Measurements from ENCODE around the gene RPH3AL. TPM values are rescaled to one million over a fixed set of nuclear protein-coding genes. Genes with fewer than 3 reads are reported as not detected.
"Not testable (repeated sequence)": the region's sequence is repeated elsewhere in the genome, so short reads cannot be mapped to it uniquely, and the experiment has no call there.

RPH3AL gene
- total and polyA plus RNA-seq, 7 experiments from 2014 or later = 0.84 to 19.6 (median 4.3) TPM

DNA sequence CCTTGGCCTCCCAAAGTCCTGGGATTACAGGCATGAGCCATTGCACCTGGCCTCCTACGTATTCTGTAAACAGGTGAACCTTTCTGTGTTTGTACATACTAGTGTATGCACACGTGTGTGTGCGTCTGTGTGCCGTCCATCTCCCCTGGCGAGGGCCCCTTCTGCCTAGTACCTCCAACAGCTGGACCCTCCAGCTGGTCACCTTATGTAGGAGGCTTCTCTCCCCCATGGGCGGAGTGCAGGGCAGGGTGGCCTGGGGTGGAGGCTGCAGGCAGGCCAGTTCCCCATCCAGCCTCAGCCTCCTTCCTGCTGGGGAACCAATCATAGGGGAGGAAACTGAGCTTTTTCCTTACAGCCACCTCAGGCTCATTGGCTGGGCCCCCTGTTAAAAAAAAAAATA, 146.8 kb downstream of the RPH3AL start:
- DNase-seq = no peak
- no peak overlapping the region for H3K27ac Mint-ChIP-seq
- H3K4me1 Mint-ChIP-seq = no peaks in the 10 kb centered on the region
- ATAC-seq = no peak
- Histone ChIP-seq H3K4me3 (ENCODE audit: low read length) (no peak overlapping the region), H3K36me3 (ENCODE audit: control insufficient read depth in 2 of 3, insufficient read depth in 3 of 3, low read length in 3 of 3) (no peaks in the 10 kb centered on the region), H3K4me1 (ENCODE audit: control insufficient read depth in 2 of 2, insufficient read depth in 2 of 2, low read length in 2 of 2) (no peaks in the 10 kb centered on the region), H3K27me3 (ENCODE audit: control insufficient read depth in 2 of 2, insufficient read depth in 2 of 2, low read length in 2 of 2) (no peaks in the 10 kb centered on the region), H3K9me3 (ENCODE audit: control insufficient read depth in 2 of 3, low read length in 3 of 3) (no peaks in the 10 kb centered on the region), H3K27ac (ENCODE audit: low read depth, low read length) (no peak overlapping the region)
- ChIA-PET CTCF (no interaction called here), POLR2A (interaction anchor here (0.6 kb wide), 1 partner anchor 828 kb away, joined by 4 read pairs; no protein-coding TSS in a partner anchor)
- intact Hi-C loops (cut with micrococcal nuclease) = no loop called here
- peaks cover 0 to 20% (median 4%) of the 10 kb centered on the region in 11 donors for H3K9me3 Mint-ChIP-seq
- no peak overlapping the region for H3K4me3 Mint-ChIP-seq
- H3K36me3 Mint-ChIP-seq = peaks cover 0 to 7% (median 5%) of the 10 kb centered on the region in 5 donors
- H3K27me3 Mint-ChIP-seq = peaks cover 0 to 24% (median 7%) of the 10 kb centered on the region in 5 donors

DNA sequence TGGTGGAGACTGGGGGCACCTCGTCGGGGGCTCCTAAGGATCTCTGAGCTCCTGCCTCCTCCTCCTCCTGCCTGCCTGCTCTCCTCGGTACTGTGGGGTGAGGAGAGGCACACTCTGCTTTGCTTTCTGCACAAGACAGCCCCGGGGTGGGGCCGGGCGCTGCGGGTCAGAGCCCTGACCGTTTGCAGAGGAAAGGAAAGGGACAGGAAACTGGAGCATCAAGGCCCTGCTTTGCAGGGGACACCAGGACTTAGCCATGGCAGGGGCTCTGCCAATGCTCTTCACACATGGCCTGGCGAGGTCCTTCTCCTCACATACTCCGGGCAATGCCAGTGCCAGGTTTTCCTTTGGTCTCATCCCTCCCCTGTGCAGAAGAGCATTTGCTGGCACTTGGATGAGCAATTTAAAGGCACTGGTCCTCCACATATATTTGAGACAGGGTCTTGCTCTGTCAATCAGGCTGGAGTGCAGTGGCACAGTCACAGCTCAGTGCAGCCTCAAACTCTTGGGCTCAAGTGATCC, 147.4 kb downstream of the RPH3AL start:
- peaks cover 0 to 23% (median 7%) of the 10 kb centered on the region in 5 donors for H3K27me3 Mint-ChIP-seq
- ChIA-PET CTCF (no interaction called here), POLR2A (interaction anchor here (0.6 kb wide), 1 partner anchor 829 kb away, joined by 4 read pairs; no protein-coding TSS in a partner anchor)
- DNase-seq = no peak
- H3K36me3 Mint-ChIP-seq = peaks cover 0 to 6% (median 3%) of the 10 kb centered on the region in 5 donors
- H3K4me1 Mint-ChIP-seq = no peaks in the 10 kb centered on the region
- ATAC-seq = no peak
- no peak overlapping the region for H3K27ac Mint-ChIP-seq
- no peaks in the 10 kb centered on the region for H3K4me1 ChIP-seq (ENCODE audit: control insufficient read depth in 2 of 2, insufficient read depth in 2 of 2, low read length in 2 of 2)
- H3K27me3 ChIP-seq (ENCODE audit: control insufficient read depth in 2 of 2, insufficient read depth in 2 of 2, low read length in 2 of 2) = no peaks in the 10 kb centered on the region
- no peak overlapping the region for H3K4me3 Mint-ChIP-seq
- no peaks in the 10 kb centered on the region for H3K36me3 ChIP-seq (ENCODE audit: control insufficient read depth in 2 of 3, insufficient read depth in 3 of 3, low read length in 3 of 3)
- no peak overlapping the region for H3K4me3 ChIP-seq (ENCODE audit: low read length)
- H3K27ac ChIP-seq (ENCODE audit: low read depth, low read length) = no peak overlapping the region
- H3K9me3 Mint-ChIP-seq = peaks cover 0 to 15% (median 4%) of the 10 kb centered on the region in 11 donors
- intact Hi-C loops (cut with micrococcal nuclease) = no loop called here
- no peaks in the 10 kb centered on the region for H3K9me3 ChIP-seq (ENCODE audit: control insufficient read depth in 2 of 3, low read length in 3 of 3)

- no peak overlapping the region for H3K27ac ChIP-seq (ENCODE audit: low read depth, low read length)
- no peak for DNase-seq
- ATAC-seq = no peak
- H3K9me3 Mint-ChIP-seq = peaks cover 0 to 15% (median 4%) of the 10 kb centered on the region in 11 donors
- H3K27me3 Mint-ChIP-seq = peaks cover 0 to 23% (median 9%) of the 10 kb centered on the region in 5 donors
- ChIA-PET CTCF (no interaction called here), POLR2A (no interaction called here)
- no peaks in the 10 kb centered on the region for H3K4me1 Mint-ChIP-seq
- intact Hi-C loops (cut with micrococcal nuclease) = no loop called here
- no peak overlapping the region for H3K27ac Mint-ChIP-seq
- H3K4me3 Mint-ChIP-seq = no peak overlapping the region
- no peaks in the 10 kb centered on the region for H3K9me3 ChIP-seq (ENCODE audit: control insufficient read depth in 2 of 3, low read length in 3 of 3)
- no peaks in the 10 kb centered on the region for H3K36me3 ChIP-seq (ENCODE audit: control insufficient read depth in 2 of 3, insufficient read depth in 3 of 3, low read length in 3 of 3)
- no peaks in the 10 kb centered on the region for H3K4me1 ChIP-seq (ENCODE audit: control insufficient read depth in 2 of 2, insufficient read depth in 2 of 2, low read length in 2 of 2)
- peaks cover 0 to 6% (median 3%) of the 10 kb centered on the region in 5 donors for H3K36me3 Mint-ChIP-seq
- no peak overlapping the region for H3K4me3 ChIP-seq (ENCODE audit: low read length)
- H3K27me3 ChIP-seq (ENCODE audit: control insufficient read depth in 2 of 2, insufficient read depth in 2 of 2, low read length in 2 of 2) = no peaks in the 10 kb centered on the region
Measured at GRCh38 chr17:204427-205147, 148.0 kb downstream of the RPH3AL start.

GRCh38 chr17:202501-202951, 150.1 kb downstream of the RPH3AL start:
- no peak for DNase-seq
- CTCF ChIA-PET = no interaction called here
- intact Hi-C loops (cut with micrococcal nuclease) = no loop called here
- Mint-ChIP-seq H3K9me3 (peaks cover 0 to 10% (median 3%) of the 10 kb centered on the region in 11 donors), H3K27me3 (peaks cover 0 to 23% (median 11%) of the 10 kb centered on the region in 5 donors), H3K4me1 (no peaks in the 10 kb centered on the region), H3K36me3 (peaks cover 0 to 6% (median 0%) of the 10 kb centered on the region in 5 donors), H3K4me3 (no peak overlapping the region), H3K27ac (no peak overlapping the region)
- Histone ChIP-seq H3K27ac (ENCODE audit: low read depth, low read length) (no peak overlapping the region), H3K4me3 (ENCODE audit: low read length) (no peak overlapping the region), H3K9me3 (ENCODE audit: control insufficient read depth in 2 of 3, low read length in 3 of 3) (no peaks in the 10 kb centered on the region), H3K27me3 (ENCODE audit: control insufficient read depth in 2 of 2, insufficient read depth in 2 of 2, low read length in 2 of 2) (no peaks in the 10 kb centered on the region), H3K36me3 (ENCODE audit: control insufficient read depth in 2 of 3, insufficient read depth in 3 of 3, low read length in 3 of 3) (no peaks in the 10 kb centered on the region), H3K4me1 (ENCODE audit: control insufficient read depth in 2 of 2, insufficient read depth in 2 of 2, low read length in 2 of 2) (no peaks in the 10 kb centered on the region)
- POLR2A ChIA-PET = no interaction called here
- ATAC-seq = no peak

DNA sequence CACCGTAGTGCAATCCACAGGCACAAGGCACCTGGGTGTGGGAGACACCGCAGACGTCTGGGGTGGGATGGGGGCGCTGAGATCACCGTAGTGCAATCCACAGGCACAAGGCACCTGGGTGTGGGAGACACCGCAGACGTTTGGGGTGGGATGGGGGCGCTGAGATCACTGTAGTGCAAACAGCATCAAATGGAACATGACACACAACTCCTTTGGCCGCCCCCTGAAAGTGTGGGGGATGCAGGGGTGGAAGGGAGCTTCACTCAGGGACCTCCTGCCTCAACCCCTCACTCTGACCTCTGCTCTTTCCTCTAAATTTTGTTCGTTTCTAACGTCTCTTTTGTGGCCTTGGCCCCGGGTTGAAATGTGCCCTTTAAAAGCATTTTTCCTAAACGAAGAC, 150.9 kb downstream of the RPH3AL start:
- DNase-seq; POLR2A ChIA-PET; intact Hi-C loops (cut with micrococcal nuclease); H3K9me3 ChIP-seq (ENCODE audit: control insufficient read depth in 2 of 3, low read length in 3 of 3); H3K4me3 ChIP-seq (ENCODE audit: low read length); H3K36me3 Mint-ChIP-seq; H3K9me3 Mint-ChIP-seq; H3K27ac Mint-ChIP-seq; H3K4me1 ChIP-seq (ENCODE audit: control insufficient read depth in 2 of 2, insufficient read depth in 2 of 2, low read length in 2 of 2); H3K27me3 ChIP-seq (ENCODE audit: control insufficient read depth in 2 of 2, insufficient read depth in 2 of 2, low read length in 2 of 2); H3K36me3 ChIP-seq (ENCODE audit: control insufficient read depth in 2 of 3, insufficient read depth in 3 of 3, low read length in 3 of 3); H3K27ac ChIP-seq (ENCODE audit: low read depth, low read length); H3K4me3 Mint-ChIP-seq; ATAC-seq; CTCF ChIA-PET; H3K4me1 Mint-ChIP-seq: not testable (repeated sequence)
- H3K27me3 Mint-ChIP-seq = peaks cover 0 to 21% (median 10%) of the 10 kb centered on the region in 5 donors

DNA sequence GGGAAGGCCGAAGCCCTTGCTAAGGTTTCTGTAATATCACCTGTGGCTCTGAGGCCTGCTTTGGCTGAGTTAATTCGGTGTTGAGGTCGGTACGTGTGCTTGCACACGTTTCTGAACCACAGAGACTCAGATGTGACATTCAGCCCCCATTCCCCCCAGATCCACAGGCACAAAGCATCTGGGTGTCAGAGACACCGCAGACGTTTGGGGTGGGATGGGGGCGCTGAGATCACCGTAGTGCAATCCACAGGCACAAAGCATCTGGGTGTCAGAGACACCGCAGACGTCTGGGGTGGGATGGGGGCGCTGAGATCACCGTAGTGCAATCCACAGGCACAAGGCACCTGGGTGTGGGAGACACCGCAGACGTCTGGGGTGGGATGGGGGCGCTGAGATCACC, 151.3 kb downstream of the RPH3AL start:
- H3K4me1 Mint-ChIP-seq; ATAC-seq; H3K36me3 ChIP-seq (ENCODE audit: control insufficient read depth in 2 of 3, insufficient read depth in 3 of 3, low read length in 3 of 3); intact Hi-C loops (cut with micrococcal nuclease); H3K9me3 ChIP-seq (ENCODE audit: control insufficient read depth in 2 of 3, low read length in 3 of 3); POLR2A ChIA-PET; H3K36me3 Mint-ChIP-seq; H3K4me3 ChIP-seq (ENCODE audit: low read length); H3K9me3 Mint-ChIP-seq; DNase-seq; H3K27ac ChIP-seq (ENCODE audit: low read depth, low read length); H3K27ac Mint-ChIP-seq; H3K4me1 ChIP-seq (ENCODE audit: control insufficient read depth in 2 of 2, insufficient read depth in 2 of 2, low read length in 2 of 2); H3K27me3 ChIP-seq (ENCODE audit: control insufficient read depth in 2 of 2, insufficient read depth in 2 of 2, low read length in 2 of 2); H3K4me3 Mint-ChIP-seq; CTCF ChIA-PET: not testable (repeated sequence)
- peaks cover 0 to 21% (median 10%) of the 10 kb centered on the region in 5 donors for H3K27me3 Mint-ChIP-seq

- H3K36me3 Mint-ChIP-seq = no peaks in the 10 kb centered on the region
- no peaks in the 10 kb centered on the region for H3K27me3 ChIP-seq (ENCODE audit: control insufficient read depth in 2 of 2, insufficient read depth in 2 of 2, low read length in 2 of 2)
- H3K36me3 ChIP-seq (ENCODE audit: control insufficient read depth in 2 of 3, insufficient read depth in 3 of 3, low read length in 3 of 3) = no peaks in the 10 kb centered on the region
- H3K27ac Mint-ChIP-seq = no peak overlapping the region
- H3K27ac ChIP-seq (ENCODE audit: low read depth, low read length) = no peak overlapping the region
- H3K9me3 Mint-ChIP-seq = no peaks in the 10 kb centered on the region
- H3K4me1 ChIP-seq (ENCODE audit: control insufficient read depth in 2 of 2, insufficient read depth in 2 of 2, low read length in 2 of 2) = no peaks in the 10 kb centered on the region
- DNase-seq = no peak
- intact Hi-C loops (cut with micrococcal nuclease) = no loop called here
- no peaks in the 10 kb centered on the region for H3K9me3 ChIP-seq (ENCODE audit: control insufficient read depth in 2 of 3, low read length in 3 of 3)
- H3K4me3 Mint-ChIP-seq = no peak overlapping the region
- ChIA-PET CTCF (no interaction called here), POLR2A (no interaction called here)
- H3K27me3 Mint-ChIP-seq = peaks cover 0 to 21% (median 10%) of the 10 kb centered on the region in 5 donors
- H3K4me3 ChIP-seq (ENCODE audit: low read length) = no peak overlapping the region
- ATAC-seq = no peak
- no peaks in the 10 kb centered on the region for H3K4me1 Mint-ChIP-seq
Measured at GRCh38 chr17:200586-200985, 152.0 kb downstream of the RPH3AL start.
